Activated CD8-positive, alpha-beta memory T cell treated with anti-CD3 and anti-CD28 coated beads for 4 hours (primary cell): ENCODE measurements around the gene ATP1B2.
"Not testable (repeated sequence)": the region's sequence is repeated elsewhere in the genome, so short reads cannot be mapped to it uniquely, and the experiment has no call there.

Source experiments
- DNase-seq, 2 donors: peaks; one replicate each; pipeline ENCODE4 v3.0.0-alpha.2; 2020; ENCODE audit warnings: low read depth in 2 of 2

Gene ATP1B2

GRCh38 chr17:7650509-7651096 is at the start of gene ATP1B2:
Gene ATP1B2, plus strand, starts transcription at chr17:7650926. Its CDS starts 593 bp downstream, at chr17:7651519.
- DNase-seq = peak; percentile 48 to 57

- DNase-seq = no peak
These were observed 44.4 kb upstream of the ATP1B2 start for GRCh38 chr17:7606280-7606679.

GRCh38 chr17:7610641-7611040 is 40.1 kb upstream of the ATP1B2 start:
- DNase-seq = no peak

GRCh38 chr17:7611635-7612293 is 39.0 kb upstream of the ATP1B2 start:
- no peak for DNase-seq

- DNase-seq = no peak
These were observed 38.5 kb upstream of the ATP1B2 start for GRCh38 chr17:7612294-7612640.

GRCh38 chr17:7613769-7614424 is 36.8 kb upstream of the ATP1B2 start:
- DNase-seq = no peak

GRCh38 chr17:7614425-7615264 is 36.1 kb upstream of the ATP1B2 start, which contains the start of gene FXR2:
Gene FXR2, minus strand, starts transcription at chr17:7614897. Its CDS starts 365 bp downstream, at chr17:7614532.
- DNase-seq = peak; percentile 97 to 99

GRCh38 chr17:7615265-7615747 is 35.4 kb upstream of the ATP1B2 start:
- DNase-seq = no peak

- no peak for DNase-seq
These were observed 32.1 kb upstream of the ATP1B2 start for GRCh38 chr17:7618608-7619007.

GRCh38 chr17:7620835-7621234 is 29.9 kb upstream of the ATP1B2 start:
- DNase-seq = no peak

GRCh38 chr17:7623661-7624060 is 27.1 kb upstream of the ATP1B2 start:
- no peak for DNase-seq

GRCh38 chr17:7625749-7626148 is 25.0 kb upstream of the ATP1B2 start:
- not testable (repeated sequence) for DNase-seq

- DNase-seq = no peak
These were observed 24.4 kb upstream of the ATP1B2 start for GRCh38 chr17:7626307-7626706.

- DNase-seq = no peak
These were observed 23.8 kb upstream of the ATP1B2 start for GRCh38 chr17:7626956-7627249.

GRCh38 chr17:7627250-7628121 is 23.2 kb upstream of the ATP1B2 start, which contains the start of gene SAT2:
Gene SAT2, minus strand, starts transcription at chr17:7627821. Its CDS starts 186 bp downstream, at chr17:7627635.
- peak; percentile 80 for DNase-seq

GRCh38 chr17:7629939-7630571 is 20.7 kb upstream of the ATP1B2 start, which contains the start of gene SHBG:
Gene SHBG, plus strand, starts transcription at chr17:7630135. Its CDS starts 38 bp downstream, at chr17:7630173.
- DNase-seq = no peak

GRCh38 chr17:7631398-7632380 is 19.0 kb upstream of the ATP1B2 start:
- DNase-seq = no peak

- no peak for DNase-seq
These were observed 18.2 kb upstream of the ATP1B2 start for GRCh38 chr17:7632492-7632894.

GRCh38 chr17:7633093-7633492 is 17.6 kb upstream of the ATP1B2 start:
- DNase-seq = no peak
